Measurements from ENCODE around the gene NEUROD2. TPM values are rescaled to one million over a fixed set of nuclear protein-coding genes. Genes with fewer than 3 reads are reported as not detected.

Gene NEUROD2
- polyA plus RNA-seq, 1 of the 3 experiments (the other 2 are of a cell fraction) = not detected

GRCh38 chr17:39622380-39623006, 14.8 kb upstream of the NEUROD2 start:
- POLR2A ChIA-PET = no interaction called here
- no peak overlapping the region for H2AFZ ChIP-seq (ENCODE audit: low read depth)
- no peak for DNase-seq
- no peak overlapping the region for H3K9ac ChIP-seq
- 0 out of 2 replicates have a peak, but pooled peaks cover 4% of the 10 kb centered on the region for H4K20me1 ChIP-seq (ENCODE audit: insufficient read depth)
- H3K4me2 ChIP-seq = peak overlapping the region; percentile 66; the same call in 1 of the 2 replicates
- peaks cover 3% of the 10 kb centered on the region for H3F3A ChIP-seq (replicated peaks; ENCODE audit: insufficient read depth)
- peak overlapping the region in 1 of 2 experiments; percentile 51; a peak in 2 of 4 replicates for H3K4me3 ChIP-seq (ENCODE audit: low read depth in 2 of 2, low read length in 1 of 2)
- H3K36me3 ChIP-seq (replicated peaks in 1 of 2; ENCODE audit: control insufficient read depth in 1 of 2, insufficient read depth in 2 of 2, low read length in 1 of 2) = no peaks in the 10 kb centered on the region
- no peaks in the 10 kb centered on the region for H3K9me3 ChIP-seq
- H3K9me2 ChIP-seq = no peaks in the 10 kb centered on the region
- peaks cover 13% of the 10 kb centered on the region for H3K27me3 ChIP-seq (ENCODE audit: insufficient read depth)
- peaks cover 0 to 14% of the 10 kb centered on the region in 2 experiments; a peak in 1 of 4 replicates for H3K4me1 ChIP-seq (ENCODE audit: control insufficient read depth in 1 of 2, insufficient read depth in 2 of 2, low read depth in 1 of 2, low read length in 1 of 2)
- CTCF ChIA-PET = interaction anchor here (0.6 to 14.5 kb wide), 52 partner anchors 7 to 469 kb away, joined by 3 to 483 read pairs (median 6); partner anchors contain the start of genes CDK12, MIEN1, NEUROD2 and PNMT
- no peaks in the 10 kb centered on the region for H3K79me2 ChIP-seq (ENCODE audit: insufficient read depth)
- H3K27ac ChIP-seq (ENCODE audit: low read depth in 2 of 2, low read length in 1 of 2) = no peak overlapping the region
- 58% methylated on average over 16 of the region's 16 CpGs for WGBS (ENCODE audit: low lambda C conversion rate)
- TF ChIP-seq FOXM1 (IDR thresholded peaks at IDR 0.05; ENCODE audit: low read depth) (no peak), RCOR1 (IDR thresholded peaks at IDR 0.05; ENCODE audit: low read length) (no peak), CHD2 (IDR thresholded peaks at IDR 0.05; ENCODE audit: low read length, partially characterized antibody) (no peak), RAD21 (IDR thresholded peaks at IDR 0.05; ENCODE audit: low read length) (no peak), RXRA (IDR thresholded peaks at IDR 0.05; ENCODE audit: borderline replicate concordance, low read depth) (no peak), GABPA (IDR thresholded peaks at IDR 0.05; ENCODE audit: low read depth) (no peak), GATA2 (CRISPR knock-in tag; IDR thresholded peaks at IDR 0.05) (no peak), USF2 (IDR thresholded peaks at IDR 0.05; ENCODE audit: borderline replicate concordance, low read depth, low read length) (no peak), TCF12 (IDR thresholded peaks at IDR 0.05) (no peak), RFX5 (IDR thresholded peaks at IDR 0.05; ENCODE audit: low read length) (no peak), ELF1 (IDR thresholded peaks at IDR 0.05) (no peak), EZH2phosphoT487 (IDR thresholded peaks at IDR 0.05; ENCODE audit: borderline replicate concordance, low read depth) (no peak), USF1 (IDR thresholded peaks at IDR 0.05; ENCODE audit: borderline replicate concordance, low read depth) (no peak), SMC3 (IDR thresholded peaks at IDR 0.05; ENCODE audit: low read depth, low read length) (no peak), JUND (IDR thresholded peaks at IDR 0.05) (no peak), MXI1 (IDR thresholded peaks at IDR 0.05; ENCODE audit: low read depth, low read length) (no peak), FOXJ3 (CRISPR knock-in tag; IDR thresholded peaks at IDR 0.05) (no peak)
- TF ChIP-seq, protein P1, sequence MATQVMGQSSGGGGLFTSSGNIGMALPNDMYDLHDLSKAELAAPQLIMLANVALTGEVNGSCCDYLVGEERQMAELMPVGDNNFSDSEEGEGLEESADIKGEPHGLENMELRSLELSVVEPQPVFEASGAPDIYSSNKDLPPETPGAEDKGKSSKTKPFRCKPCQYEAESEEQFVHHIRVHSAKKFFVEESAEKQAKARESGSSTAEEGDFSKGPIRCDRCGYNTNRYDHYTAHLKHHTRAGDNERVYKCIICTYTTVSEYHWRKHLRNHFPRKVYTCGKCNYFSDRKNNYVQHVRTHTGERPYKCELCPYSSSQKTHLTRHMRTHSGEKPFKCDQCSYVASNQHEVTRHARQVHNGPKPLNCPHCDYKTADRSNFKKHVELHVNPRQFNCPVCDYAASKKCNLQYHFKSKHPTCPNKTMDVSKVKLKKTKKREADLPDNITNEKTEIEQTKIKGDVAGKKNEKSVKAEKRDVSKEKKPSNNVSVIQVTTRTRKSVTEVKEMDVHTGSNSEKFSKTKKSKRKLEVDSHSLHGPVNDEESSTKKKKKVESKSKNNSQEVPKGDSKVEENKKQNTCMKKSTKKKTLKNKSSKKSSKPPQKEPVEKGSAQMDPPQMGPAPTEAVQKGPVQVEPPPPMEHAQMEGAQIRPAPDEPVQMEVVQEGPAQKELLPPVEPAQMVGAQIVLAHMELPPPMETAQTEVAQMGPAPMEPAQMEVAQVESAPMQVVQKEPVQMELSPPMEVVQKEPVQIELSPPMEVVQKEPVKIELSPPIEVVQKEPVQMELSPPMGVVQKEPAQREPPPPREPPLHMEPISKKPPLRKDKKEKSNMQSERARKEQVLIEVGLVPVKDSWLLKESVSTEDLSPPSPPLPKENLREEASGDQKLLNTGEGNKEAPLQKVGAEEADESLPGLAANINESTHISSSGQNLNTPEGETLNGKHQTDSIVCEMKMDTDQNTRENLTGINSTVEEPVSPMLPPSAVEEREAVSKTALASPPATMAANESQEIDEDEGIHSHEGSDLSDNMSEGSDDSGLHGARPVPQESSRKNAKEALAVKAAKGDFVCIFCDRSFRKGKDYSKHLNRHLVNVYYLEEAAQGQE (IDR thresholded peaks at IDR 0.05; ENCODE audit: low read depth, low read length) = no peak
- TF ChIP-seq, protein P2, sequence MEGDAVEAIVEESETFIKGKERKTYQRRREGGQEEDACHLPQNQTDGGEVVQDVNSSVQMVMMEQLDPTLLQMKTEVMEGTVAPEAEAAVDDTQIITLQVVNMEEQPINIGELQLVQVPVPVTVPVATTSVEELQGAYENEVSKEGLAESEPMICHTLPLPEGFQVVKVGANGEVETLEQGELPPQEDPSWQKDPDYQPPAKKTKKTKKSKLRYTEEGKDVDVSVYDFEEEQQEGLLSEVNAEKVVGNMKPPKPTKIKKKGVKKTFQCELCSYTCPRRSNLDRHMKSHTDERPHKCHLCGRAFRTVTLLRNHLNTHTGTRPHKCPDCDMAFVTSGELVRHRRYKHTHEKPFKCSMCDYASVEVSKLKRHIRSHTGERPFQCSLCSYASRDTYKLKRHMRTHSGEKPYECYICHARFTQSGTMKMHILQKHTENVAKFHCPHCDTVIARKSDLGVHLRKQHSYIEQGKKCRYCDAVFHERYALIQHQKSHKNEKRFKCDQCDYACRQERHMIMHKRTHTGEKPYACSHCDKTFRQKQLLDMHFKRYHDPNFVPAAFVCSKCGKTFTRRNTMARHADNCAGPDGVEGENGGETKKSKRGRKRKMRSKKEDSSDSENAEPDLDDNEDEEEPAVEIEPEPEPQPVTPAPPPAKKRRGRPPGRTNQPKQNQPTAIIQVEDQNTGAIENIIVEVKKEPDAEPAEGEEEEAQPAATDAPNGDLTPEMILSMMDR (IDR thresholded peaks at IDR 0.05) = no peak
